HG03039 (cell line): ENCODE results near the gene SPTA1.

Experiments
- ATAC-seq: cut with Tn5 transposase; IDR thresholded peaks from one replicate; pipeline ENCODE4 v1.9.1; 2021; ENCODE audit warnings: mild to moderate bottlenecking, moderate library complexity; ENCODE audit not compliant: unreplicated experiment

SPTA1 gene

DNA sequence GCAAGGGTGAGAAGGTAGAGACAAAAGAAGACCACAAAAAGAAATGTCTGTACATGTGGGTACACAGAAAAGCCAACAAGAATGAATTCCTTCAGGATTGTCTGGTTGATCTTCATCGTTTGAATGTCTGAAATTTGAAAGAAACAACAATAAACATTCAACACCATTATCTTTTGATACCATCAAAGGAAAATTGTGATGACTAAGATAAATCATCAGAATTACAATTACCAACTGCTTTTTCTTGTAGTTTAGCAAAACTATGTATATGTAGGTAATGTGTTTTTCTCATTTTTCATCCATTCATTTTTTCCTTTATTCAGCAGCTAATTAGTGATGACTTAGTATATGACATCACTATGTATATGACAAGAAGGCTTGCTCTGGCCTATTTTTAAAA, 106.8 kb downstream of the SPTA1 start, which contains the start of gene OR10X1:
Gene OR10X1, minus strand, starts transcription at position 167 of the 400 bp plus-strand sequence. Its CDS starts 0 bp downstream, at position 167.
- no peak for ATAC-seq

DNA sequence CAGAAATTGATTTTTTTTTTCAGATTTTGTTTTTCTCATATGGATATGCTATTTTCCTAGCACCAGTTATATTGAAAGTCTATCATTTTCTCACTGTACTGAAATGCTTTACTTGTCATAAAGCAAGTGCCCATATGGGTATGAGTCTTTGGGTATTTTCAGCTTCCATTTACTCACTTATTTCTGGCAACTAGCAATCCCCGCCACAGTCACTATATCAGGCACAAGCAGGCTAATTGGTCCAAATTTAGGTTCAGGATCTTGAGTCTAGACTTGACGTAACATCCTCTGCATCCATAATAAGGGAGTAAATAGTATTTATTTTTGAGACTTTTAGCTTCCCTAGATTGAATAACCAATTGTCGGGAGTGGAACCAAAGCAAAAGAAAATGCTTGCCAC, 109.0 kb downstream of the SPTA1 start:
- ATAC-seq = no peak

GRCh38 chr1:158572226-158572625, 114.3 kb downstream of the SPTA1 start:
- ATAC-seq = no peak

DNA sequence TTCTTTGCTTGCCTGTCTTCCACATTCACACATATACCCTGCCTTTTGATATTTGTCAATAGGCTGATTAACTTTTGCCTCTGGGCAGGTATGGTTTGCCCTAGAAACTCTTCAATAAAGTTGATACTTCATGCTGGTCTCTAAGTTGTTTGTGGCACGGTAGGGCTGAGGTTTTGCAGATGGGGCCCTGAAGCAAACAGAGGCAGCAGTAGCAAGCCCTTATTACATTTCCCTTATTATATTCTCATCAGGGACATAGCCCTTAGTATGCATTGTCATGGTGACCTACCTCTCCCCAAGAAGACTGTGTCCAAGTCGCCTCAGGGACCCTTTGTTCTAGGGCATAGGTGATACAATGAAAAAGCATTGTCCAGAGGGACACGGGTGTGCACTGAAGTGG, 116.0 kb downstream of the SPTA1 start, which contains the start of gene OR6P1:
Gene OR6P1, minus strand, starts transcription at position 101 of the 400 bp plus-strand sequence. CDS start 6,976 bp downstream, outside the sequence.
- no peak for ATAC-seq

GRCh38 chr1:158564608-158565007, 121.9 kb downstream of the SPTA1 start:
- ATAC-seq = no peak

DNA sequence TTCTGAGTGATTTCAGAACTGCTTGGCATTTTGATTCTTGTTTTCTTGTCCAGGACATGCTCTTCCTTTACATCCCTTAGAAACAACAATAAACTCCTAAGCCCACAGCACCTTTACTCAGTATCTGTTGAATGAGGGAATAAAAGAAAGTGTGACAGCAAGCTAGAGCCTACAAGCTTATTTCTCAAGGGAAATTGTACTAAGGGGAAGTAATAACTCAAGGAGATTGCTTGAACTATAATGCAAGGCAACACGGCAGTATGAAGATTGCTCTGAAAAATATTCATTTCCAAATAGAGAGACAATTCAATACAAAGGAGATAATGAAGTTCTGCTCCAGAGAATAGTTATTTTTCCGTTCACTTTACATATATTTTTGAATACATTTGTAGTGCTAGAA, 122.7 kb downstream of the SPTA1 start:
- ATAC-seq = no peak
